NCI-H1417 (cell line): ENCODE results near the gene ACTR3.

Source experiments
- DNase-seq, 3 experiments: peaks; one replicate each; lab custom pipeline; 2025; lab: John Stamatoyannopoulos, UW

The ACTR3 gene

GRCh38 chr2:114001937-114002336 is 112.0 kb downstream of the ACTR3 start:
- peak in 1 of 3 experiments; percentile 3 for DNase-seq

GRCh38 chr2:114005110-114005783 is 115.4 kb downstream of the ACTR3 start:
- DNase-seq = no peak

GRCh38 chr2:114006460-114006859 is 116.6 kb downstream of the ACTR3 start:
- DNase-seq = peak in 1 of 3 experiments; percentile 29

- DNase-seq = no peak
Measured at GRCh38 chr2:114007436-114007835, 117.5 kb downstream of the ACTR3 start.

- DNase-seq = no peak
Measured at GRCh38 chr2:114008720-114009119, 118.8 kb downstream of the ACTR3 start.

GRCh38 chr2:114009205-114009944 is 119.5 kb downstream of the ACTR3 start:
- DNase-seq = no peak

GRCh38 chr2:114010001-114010400 is 120.1 kb downstream of the ACTR3 start:
- no peak for DNase-seq

GRCh38 chr2:114011713-114012112 is 121.8 kb downstream of the ACTR3 start:
- no peak for DNase-seq
